AG04450 (cell line): Measurements from ENCODE around the gene RALGDS. TPM values are rescaled to one million over a fixed set of nuclear protein-coding genes. Genes with fewer than 3 reads are reported as not detected.

Experiments
- CTCF ChIA-PET: fragments of 300-600, 350-600 bp; formaldehyde crosslinking; extraction: SDS; loops from one replicate; lab custom pipeline; 2022; ENCODE audit warnings: antibody characterized with exemption, inconsistent platforms; lab: Charles Lee
- POLR2A ChIA-PET: fragments of 350-600 bp; formaldehyde crosslinking; extraction: SDS; loops from one replicate; lab custom pipeline; 2021; ENCODE audit warnings: antibody characterized with exemption, inconsistent platforms; lab: Yijun Ruan, JAX
- DNase-seq: peaks from one replicate; pipeline ENCODE4 v3.0.0-alpha.2; 2011; ENCODE audit warnings: low read depth, low spot score
- H3K27ac ChIP-seq: one replicate; pipeline ENCODE4 v1.5.1; 2012; ENCODE audit warnings: low read depth, low read length, control low read depth
- H3K27me3 ChIP-seq: one replicate; pipeline ENCODE4 v1.6.0; 2012; ENCODE audit warnings: low read length; ENCODE audit not compliant: control insufficient read depth, insufficient read depth
- H3K4me3 ChIP-seq: 2 replicates; pipeline ENCODE4 v1.5.1; 2011; ENCODE audit warnings: mild to moderate bottlenecking, low read depth, low read length, control low read depth
- H3K9me3 ChIP-seq: 2 replicates; pipeline ENCODE4 v1.5.1; 2012; ENCODE audit warnings: low read length; ENCODE audit not compliant: control insufficient read depth, insufficient read depth
- polyA plus RNA-seq: library from polyadenylated mRNA; depleted of rRNA; stranded (reverse); fragments of >200 nt; gene quantifications from 2 replicates; pipeline ENCODE4 v1.2.3, GENCODE V29; 2011
- TF ChIP-seq, protein P1 (sequence below): IDR thresholded peaks from 2 replicates; pipeline ENCODE4 v1.5.1; 2011; ENCODE audit warnings: low read depth, low read length, control low read depth, inconsistent platforms

Gene RALGDS
- polyA plus RNA-seq, 1 experiment: 19.1 TPM

DNA sequence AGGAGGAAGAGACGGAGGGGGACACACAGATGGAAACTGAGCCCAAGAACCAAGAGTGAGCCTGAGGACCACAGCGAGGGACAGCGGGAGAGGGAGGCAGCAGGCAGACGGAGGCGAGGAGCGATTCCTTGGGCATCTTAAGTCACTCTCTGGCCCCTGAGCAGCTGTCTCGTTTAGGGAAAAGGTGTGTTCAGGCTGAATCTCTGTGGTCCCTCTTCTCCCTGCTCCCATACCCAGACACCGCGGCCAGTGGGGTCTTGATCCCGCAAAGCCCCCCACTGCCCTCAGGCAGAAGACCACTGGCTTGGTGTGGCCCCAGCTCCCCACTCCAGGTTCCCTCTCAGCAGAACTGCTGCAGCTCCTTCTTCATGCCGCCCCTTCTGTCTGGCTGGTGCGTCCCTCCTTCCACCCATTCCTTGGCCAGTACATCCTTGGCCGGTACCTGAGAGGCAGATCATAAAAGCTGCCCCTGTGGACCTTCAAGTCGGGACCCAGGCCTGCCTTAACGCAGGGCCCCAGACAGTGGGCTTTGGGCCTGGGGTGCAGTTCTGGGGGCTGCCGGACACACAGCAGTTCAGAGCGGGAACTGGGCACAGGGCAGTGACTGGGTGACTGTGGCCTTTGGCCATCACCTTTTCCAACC, 5.8 kb upstream of the RALGDS start:
- no peak for DNase-seq
- Histone ChIP-seq H3K27ac (no peak overlapping the region), H3K27me3 (no peaks in the 10 kb centered on the region), H3K4me3 (no peak overlapping the region), H3K9me3 (no peaks in the 10 kb centered on the region)
- ChIA-PET POLR2A (interaction anchor here (0.7 kb wide), 1 partner anchor 22 kb away, joined by 3 read pairs; no protein-coding TSS in a partner anchor), CTCF (no interaction called here)
- TF ChIP-seq, protein P1, sequence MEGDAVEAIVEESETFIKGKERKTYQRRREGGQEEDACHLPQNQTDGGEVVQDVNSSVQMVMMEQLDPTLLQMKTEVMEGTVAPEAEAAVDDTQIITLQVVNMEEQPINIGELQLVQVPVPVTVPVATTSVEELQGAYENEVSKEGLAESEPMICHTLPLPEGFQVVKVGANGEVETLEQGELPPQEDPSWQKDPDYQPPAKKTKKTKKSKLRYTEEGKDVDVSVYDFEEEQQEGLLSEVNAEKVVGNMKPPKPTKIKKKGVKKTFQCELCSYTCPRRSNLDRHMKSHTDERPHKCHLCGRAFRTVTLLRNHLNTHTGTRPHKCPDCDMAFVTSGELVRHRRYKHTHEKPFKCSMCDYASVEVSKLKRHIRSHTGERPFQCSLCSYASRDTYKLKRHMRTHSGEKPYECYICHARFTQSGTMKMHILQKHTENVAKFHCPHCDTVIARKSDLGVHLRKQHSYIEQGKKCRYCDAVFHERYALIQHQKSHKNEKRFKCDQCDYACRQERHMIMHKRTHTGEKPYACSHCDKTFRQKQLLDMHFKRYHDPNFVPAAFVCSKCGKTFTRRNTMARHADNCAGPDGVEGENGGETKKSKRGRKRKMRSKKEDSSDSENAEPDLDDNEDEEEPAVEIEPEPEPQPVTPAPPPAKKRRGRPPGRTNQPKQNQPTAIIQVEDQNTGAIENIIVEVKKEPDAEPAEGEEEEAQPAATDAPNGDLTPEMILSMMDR: no peak

DNA sequence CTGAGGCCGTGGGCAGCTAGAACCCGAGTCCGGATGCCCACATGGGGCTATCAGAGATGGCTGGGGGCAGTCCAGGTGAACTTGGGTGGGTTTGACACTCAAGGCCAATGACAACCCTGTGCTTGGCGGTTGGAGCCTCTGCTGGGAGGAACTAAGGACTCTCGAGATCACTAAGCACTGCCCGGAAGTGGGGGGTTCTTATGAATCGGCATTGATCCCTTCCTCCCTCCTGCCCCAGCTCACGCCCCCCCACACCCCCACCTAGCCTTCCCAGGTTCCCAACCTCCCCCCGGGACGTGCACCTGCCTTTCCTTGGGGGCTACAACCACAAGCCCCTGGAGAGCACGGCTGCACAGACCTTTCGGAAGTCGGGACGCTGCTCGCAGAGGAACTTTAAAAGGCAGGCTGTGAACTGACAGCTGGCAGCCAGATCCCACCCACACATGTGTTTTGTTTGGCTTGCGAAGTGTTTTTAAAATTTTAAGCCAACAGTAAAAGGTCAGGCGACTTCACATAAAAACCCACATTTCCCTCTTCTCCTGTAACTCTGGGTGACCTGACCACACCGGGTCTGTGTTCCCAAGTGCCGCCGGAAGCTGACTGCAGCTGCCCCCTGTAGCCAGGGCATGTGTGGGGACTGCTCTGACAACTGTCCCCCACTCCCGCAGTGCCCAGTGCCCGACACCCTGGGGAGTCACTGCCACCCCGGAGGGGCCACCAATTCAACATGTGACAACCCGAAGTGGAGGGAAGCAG, 5.1 kb upstream of the RALGDS start:
- no peaks in the 10 kb centered on the region for H3K27me3 ChIP-seq
- H3K4me3 ChIP-seq: peak overlapping the region; percentile 33
- CTCF ChIA-PET: interaction anchor here (1.0 to 1.3 kb wide), 2 partner anchors 11 to 18 kb away, joined by 3 to 6 read pairs; no protein-coding TSS in a partner anchor
- no peak overlapping the region for H3K27ac ChIP-seq
- TF ChIP-seq, protein P1: no peak
- no peaks in the 10 kb centered on the region for H3K9me3 ChIP-seq
- DNase-seq: no peak
- POLR2A ChIA-PET: interaction anchor here (0.7 to 0.9 kb wide), 2 partner anchors 8 to 22 kb away, joined by 3 to 4 read pairs; no protein-coding TSS in a partner anchor

DNA sequence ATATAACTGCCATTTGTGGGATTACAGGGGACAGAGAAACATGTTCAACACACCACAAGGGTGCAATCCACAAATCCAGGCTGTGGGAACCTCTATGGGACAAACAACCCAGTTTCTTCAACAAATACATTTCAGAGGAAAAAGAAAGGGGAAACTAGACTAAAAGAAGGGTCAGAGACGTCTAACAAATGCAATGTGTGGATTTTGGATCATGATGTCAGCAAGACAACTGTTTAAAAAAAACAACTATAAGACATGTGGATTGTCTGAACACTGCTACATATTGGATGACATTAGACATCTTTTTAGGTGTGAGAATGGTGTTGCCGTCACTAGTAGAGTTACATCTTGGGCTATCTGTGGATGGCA, 3.9 kb upstream of the RALGDS start:
- CTCF ChIA-PET: interaction anchor here (1.3 kb wide), 1 partner anchor 12 kb away, joined by 3 read pairs; no protein-coding TSS in a partner anchor
- no peaks in the 10 kb centered on the region for H3K9me3 ChIP-seq
- no peak overlapping the region for H3K4me3 ChIP-seq
- POLR2A ChIA-PET: interaction anchor here (0.5 kb wide), 1 partner anchor 62 kb away, joined by 3 read pairs; no protein-coding TSS in a partner anchor
- H3K27ac ChIP-seq: no peak overlapping the region
- no peak for DNase-seq
- no peaks in the 10 kb centered on the region for H3K27me3 ChIP-seq
- TF ChIP-seq, protein P1: no peak

DNA sequence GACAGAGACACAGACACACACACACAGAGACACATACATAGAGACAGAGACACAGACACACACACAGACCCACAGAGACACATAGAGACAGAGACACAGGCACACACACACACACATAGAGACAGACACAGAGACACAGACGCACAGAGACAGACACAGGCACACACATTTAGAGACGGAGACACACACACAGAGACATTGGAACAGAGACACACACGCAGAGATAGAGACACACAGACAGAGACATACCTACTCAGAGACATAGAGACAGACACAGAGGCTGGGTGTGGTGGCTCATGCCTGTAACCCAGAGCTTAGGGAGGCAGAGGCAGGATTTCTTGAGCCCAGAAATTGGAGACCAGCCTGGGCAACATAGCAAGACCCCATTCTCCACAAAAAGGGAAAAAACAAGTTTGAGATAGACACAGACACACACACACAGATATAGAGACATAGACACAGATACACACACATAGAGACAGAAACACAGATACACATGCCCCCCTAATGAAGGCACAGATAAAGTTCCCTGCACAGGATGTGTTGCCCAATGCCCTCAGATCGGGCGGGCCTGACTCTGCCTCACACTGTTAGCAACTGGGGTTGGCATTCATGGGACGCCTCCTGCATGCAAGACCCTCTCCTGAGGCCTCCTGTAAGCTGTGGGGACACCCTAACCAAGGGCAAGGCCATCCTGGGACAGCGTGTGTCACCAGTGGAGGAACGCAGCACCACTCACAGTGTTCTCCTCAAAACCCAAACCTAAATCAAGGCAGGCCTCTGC, 3.3 kb upstream of the RALGDS start:
- no peaks in the 10 kb centered on the region for H3K27me3 ChIP-seq
- ChIA-PET POLR2A (no interaction called here), CTCF (no interaction called here)
- H3K4me3 ChIP-seq: no peak overlapping the region
- no peak for DNase-seq
- no peaks in the 10 kb centered on the region for H3K9me3 ChIP-seq
- H3K27ac ChIP-seq: no peak overlapping the region
- TF ChIP-seq, protein P1: no peak
